Measurements from ENCODE around the gene ADCYAP1. TPM values are rescaled to one million over a fixed set of nuclear protein-coding genes. Genes with fewer than 3 reads are reported as not detected.

The ADCYAP1 gene
- total RNA-seq, 1 experiment from 2014 or later, result 0.36 TPM

DNA sequence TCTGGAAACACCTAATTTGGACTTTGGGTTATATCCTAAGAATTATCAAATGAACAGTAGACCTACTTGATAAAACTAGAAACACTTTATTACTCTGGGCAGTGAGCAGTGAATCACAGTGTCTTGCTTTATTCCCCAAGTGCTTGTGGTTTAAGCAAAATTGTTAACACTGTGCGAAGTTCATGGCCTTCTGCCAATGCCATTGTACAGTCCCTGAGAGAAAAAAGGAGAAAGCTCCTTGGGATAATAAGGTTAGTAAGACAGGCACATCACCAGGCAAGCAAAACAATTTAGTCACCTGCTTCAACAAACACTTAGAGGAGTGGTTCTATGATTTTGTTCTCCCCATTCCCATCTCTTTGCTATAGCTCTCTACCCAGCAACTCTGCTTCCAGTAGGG lies 39.8 kb downstream of the ADCYAP1 start:
- POLR2A ChIA-PET (ENCODE audit: unreplicated experiment), result interaction anchor here (0.6 kb wide), 1 partner anchor 1480 kb away, joined by 3 read pairs; no protein-coding TSS in a partner anchor
- Histone ChIP-seq H3K27ac (ENCODE audit: low read length) (no peak overlapping the region), H4K20me1 (ENCODE audit: low read length) (no peaks in the 10 kb centered on the region), H3K27me3 (ENCODE audit: low read length) (0 out of 2 replicates have a peak, but pooled peaks cover 5% of the 10 kb centered on the region), H3F3A (ENCODE audit: low read length, unreplicated experiment) (no peaks in the 10 kb centered on the region), H3K4me1 (ENCODE audit: insufficient read depth, low read length) (peaks cover 7% of the 10 kb centered on the region; the same call in 1 of the 2 replicates), H3K4me3 (ENCODE audit: low read length) (no peak overlapping the region), H3K9me2 (replicated peaks; ENCODE audit: low read length) (no peaks in the 10 kb centered on the region), H3K36me3 (ENCODE audit: low read depth, low read length) (no peaks in the 10 kb centered on the region), H3K79me2 (ENCODE audit: low read length) (no peaks in the 10 kb centered on the region), H3K9ac (ENCODE audit: low read length) (no peak overlapping the region), H3K9me3 (ENCODE audit: low read length) (no peaks in the 10 kb centered on the region), H3K4me2 (ENCODE audit: low read length) (no peak overlapping the region), H2AFZ (ENCODE audit: low read length) (no peak overlapping the region)
- DNase-seq (peak; percentile 86), ATAC-seq (peak; percentile 88)
- CTCF ChIA-PET, result no interaction called here
- no peak for TF ChIP-seq EZH2phosphoT487 (IDR thresholded peaks at IDR 0.05; ENCODE audit: borderline replicate concordance, low read length)
- no peak for TF ChIP-seq EZH2 (IDR thresholded peaks at IDR 0.05; ENCODE audit: low read length, unreplicated experiment)
- TF ChIP-seq, protein P1, sequence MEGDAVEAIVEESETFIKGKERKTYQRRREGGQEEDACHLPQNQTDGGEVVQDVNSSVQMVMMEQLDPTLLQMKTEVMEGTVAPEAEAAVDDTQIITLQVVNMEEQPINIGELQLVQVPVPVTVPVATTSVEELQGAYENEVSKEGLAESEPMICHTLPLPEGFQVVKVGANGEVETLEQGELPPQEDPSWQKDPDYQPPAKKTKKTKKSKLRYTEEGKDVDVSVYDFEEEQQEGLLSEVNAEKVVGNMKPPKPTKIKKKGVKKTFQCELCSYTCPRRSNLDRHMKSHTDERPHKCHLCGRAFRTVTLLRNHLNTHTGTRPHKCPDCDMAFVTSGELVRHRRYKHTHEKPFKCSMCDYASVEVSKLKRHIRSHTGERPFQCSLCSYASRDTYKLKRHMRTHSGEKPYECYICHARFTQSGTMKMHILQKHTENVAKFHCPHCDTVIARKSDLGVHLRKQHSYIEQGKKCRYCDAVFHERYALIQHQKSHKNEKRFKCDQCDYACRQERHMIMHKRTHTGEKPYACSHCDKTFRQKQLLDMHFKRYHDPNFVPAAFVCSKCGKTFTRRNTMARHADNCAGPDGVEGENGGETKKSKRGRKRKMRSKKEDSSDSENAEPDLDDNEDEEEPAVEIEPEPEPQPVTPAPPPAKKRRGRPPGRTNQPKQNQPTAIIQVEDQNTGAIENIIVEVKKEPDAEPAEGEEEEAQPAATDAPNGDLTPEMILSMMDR (conservative IDR thresholded peaks at IDR 0.05; ENCODE audit: low read depth, low read length), result no peak
- no TSS peak for BruUV-seq (replicated peaks)
- intact Hi-C loops (cut with micrococcal nuclease), result no loop called here

DNA sequence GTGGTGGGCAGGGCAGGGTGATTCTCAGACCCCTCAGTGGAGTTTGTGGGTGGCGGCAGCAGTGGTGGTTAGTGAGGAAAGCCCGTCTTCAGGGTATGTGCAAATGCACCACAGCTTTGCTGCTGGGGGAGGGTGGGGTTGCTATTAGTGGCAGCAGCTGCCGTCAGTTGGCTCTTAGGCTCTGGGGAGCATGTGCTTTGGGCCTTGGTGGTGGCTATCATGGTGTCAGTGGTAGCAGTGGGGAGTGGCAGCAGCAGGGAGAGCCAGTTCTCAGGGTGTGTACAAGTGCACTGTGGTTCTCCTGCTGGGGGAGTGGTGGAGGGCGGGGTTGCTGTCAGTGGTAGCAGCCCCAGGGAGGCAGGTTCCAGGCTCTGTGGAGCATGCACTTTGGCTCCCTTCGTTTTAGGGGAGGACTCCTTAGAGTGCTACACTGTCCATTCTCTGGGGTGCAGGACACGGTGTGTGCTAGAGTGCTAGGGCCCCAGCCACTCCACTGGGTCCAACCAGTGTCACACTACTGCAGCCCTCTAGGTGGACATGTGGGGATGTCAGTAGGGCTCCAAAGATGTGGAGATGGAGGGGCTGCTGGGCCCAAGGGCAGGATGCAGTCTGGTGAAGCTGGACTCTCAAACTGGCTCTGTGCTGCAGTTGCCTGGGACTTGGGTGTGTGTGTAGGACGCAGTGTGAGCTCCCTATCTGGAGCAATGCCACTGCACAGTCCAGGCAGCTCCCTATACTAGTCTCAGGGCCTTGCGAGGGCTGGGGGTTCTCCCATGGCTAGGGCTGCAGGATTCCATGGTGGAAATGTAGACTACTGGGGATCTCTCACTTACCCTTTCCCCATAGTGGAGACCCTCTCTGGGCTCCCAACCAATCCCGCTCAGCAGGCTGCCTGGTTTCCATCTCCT lies 45.3 kb downstream of the ADCYAP1 start:
- ChIA-PET POLR2A (ENCODE audit: unreplicated experiment) (no interaction called here), CTCF (no interaction called here)
- Histone ChIP-seq H3F3A (ENCODE audit: low read length, unreplicated experiment) (no peaks in the 10 kb centered on the region), H3K4me1 (ENCODE audit: insufficient read depth, low read length) (peaks cover 12% of the 10 kb centered on the region), H3K27me3 (ENCODE audit: low read length) (0 out of 2 replicates have a peak, but pooled peaks cover 3% of the 10 kb centered on the region), H3K4me2 (ENCODE audit: low read length) (no peak overlapping the region), H3K9me3 (ENCODE audit: low read length) (no peaks in the 10 kb centered on the region), H3K9me2 (replicated peaks; ENCODE audit: low read length) (no peaks in the 10 kb centered on the region), H3K27ac (ENCODE audit: low read length) (no peak overlapping the region), H3K79me2 (ENCODE audit: low read length) (no peaks in the 10 kb centered on the region), H2AFZ (ENCODE audit: low read length) (no peak overlapping the region), H3K4me3 (ENCODE audit: low read length) (no peak overlapping the region), H3K9ac (ENCODE audit: low read length) (no peak overlapping the region), H4K20me1 (ENCODE audit: low read length) (no peaks in the 10 kb centered on the region), H3K36me3 (ENCODE audit: low read depth, low read length) (no peaks in the 10 kb centered on the region)
- TF ChIP-seq, protein P1 (conservative IDR thresholded peaks at IDR 0.05; ENCODE audit: low read depth, low read length), result no peak
- TF ChIP-seq EZH2 (IDR thresholded peaks at IDR 0.05; ENCODE audit: low read length, unreplicated experiment) (no peak), EZH2phosphoT487 (IDR thresholded peaks at IDR 0.05; ENCODE audit: borderline replicate concordance, low read length) (no peak)
- DNase-seq, result no peak
- BruUV-seq (replicated peaks), result no TSS peak
- ATAC-seq, result no peak
- intact Hi-C loops (cut with micrococcal nuclease), result no loop called here

Data from PC-3 (cell line).